ENCODE data around the gene SPATS2L.

Gene SPATS2L

DNA sequence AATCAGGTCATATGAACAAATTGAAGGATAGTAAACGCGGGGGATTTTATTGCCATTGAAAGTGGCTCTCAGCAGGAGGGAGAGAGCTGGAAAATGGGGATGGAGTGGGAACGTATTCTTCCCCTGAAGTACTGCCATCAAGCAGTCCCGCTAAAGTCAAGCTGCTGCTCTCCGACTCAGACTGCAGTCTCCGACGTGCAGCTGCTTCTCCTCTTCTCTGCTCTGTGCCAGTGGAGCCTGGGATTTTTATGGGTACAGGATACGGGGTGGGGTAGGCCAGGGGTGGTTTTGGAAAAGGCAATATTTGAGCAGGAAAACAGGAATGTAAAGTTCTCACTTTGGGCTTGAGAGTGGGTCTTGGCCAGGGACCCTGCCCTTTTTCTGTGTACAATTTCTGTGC lies 170.3 kb downstream of the SPATS2L start:
- DNase-seq, result no peak

DNA sequence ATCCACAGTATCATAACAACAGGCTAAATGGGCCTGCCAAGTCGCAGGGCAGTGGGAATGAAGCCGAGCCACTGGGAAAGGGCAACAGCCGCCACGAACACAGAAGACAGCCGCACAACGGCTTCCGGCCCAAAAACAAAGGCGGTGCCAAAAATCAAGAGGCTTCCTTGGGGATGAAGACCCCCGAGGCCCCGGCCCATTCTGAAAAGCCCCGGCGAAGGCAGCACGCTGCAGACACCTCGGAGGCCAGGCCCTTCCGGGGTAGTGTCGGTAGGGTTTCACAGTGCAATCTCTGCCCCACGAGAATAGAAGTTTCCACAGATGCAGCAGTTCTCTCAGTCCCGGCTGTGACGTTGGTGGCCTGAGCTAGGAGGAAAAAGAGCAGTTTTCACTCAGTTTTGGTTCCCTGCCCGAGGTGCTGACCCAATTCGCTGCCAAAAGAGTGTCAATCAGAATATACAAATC lies 171.2 kb downstream of the SPATS2L start:
- DNase-seq, result no peak

DNA sequence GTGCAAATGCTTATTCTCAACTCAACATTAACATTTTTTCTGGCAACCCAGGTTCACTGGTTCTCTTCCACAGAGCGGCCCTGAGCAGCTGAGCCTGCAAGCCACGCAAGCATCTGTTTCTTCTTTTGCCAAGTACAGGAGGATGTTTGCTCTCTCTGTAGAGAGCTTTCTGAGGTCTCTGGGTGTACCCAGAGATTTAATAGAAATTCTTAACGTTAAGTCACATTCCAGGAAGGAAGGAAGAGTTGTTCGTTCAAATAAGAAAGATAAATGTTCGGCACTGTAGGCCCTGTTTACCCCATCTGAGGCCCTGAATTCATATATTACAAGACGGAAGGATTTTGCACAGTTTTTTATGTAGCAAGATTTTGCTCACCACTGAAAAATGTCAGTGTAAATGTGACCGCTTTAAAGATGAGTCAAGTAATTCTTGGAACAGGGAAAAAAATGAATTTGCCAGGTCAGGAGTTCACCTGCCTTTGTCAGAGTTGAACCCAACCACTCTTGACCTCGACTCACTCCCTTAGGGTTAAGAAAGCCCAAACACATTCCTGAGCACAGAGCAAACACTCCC lies 173.3 kb downstream of the SPATS2L start:
- peak; percentile 59 for DNase-seq

DNA sequence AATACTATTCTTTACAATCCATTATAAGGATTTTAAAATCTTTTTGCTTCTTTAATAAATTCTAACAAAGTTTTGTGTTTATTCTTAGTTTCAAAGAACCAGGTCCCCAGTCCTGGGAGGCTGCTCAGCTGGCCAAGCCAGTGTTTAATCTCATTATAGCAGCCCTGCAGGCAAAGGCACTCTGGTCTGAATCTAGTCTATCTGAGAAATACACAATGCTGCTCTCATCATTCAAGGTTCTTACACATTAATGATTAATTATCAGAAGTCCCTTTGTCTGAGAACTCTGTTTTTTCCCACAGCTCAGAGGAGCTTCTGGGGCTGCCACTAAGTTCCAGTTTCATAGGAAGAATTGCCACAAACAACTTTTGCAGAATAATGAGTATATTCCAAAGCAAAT lies 175.7 kb downstream of the SPATS2L start:
- DNase-seq, result no peak

DNA sequence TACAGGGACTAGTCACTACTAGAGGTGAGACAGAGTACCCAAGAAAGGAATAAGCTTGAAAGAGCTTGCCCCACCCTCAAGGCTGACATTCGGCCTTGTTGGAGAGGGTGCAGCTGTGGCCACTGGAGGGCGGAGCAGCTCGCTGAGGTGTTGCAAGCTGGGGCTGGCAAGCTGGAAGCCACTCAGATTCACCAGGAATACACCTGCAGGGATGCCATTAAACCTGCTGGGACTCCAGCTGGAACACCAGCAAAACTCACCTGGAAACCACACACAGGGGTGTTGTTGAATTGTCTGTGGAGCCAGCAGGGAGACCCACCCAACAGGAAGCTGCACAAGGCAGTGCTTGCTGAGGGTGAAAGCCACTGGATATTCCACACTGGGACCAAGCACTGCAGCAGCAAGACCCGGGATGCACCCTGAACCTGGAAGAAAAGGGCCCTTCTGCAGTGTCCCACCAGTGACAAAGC lies 177.3 kb downstream of the SPATS2L start:
- no peak for DNase-seq

DNA sequence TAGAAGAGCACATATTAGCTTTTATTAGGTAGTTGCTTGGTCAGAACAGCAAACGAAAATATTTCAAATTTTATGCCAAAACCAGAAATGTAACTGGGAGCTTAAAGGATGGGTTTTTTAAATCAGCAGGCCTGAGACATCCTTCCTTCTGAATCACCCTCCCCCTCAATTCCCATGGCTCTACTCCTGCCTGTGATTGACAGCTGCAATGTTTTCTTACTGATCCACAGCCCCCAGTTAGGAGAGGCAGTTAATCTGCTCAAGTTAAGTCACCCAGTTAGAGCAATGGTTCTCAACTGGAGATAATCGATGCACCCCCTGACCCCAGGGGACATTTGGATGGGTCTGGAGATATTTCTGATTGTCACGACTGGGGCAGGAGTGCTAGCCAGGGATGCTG lies 178.4 kb downstream of the SPATS2L start:
- DNase-seq, result no peak

DNA sequence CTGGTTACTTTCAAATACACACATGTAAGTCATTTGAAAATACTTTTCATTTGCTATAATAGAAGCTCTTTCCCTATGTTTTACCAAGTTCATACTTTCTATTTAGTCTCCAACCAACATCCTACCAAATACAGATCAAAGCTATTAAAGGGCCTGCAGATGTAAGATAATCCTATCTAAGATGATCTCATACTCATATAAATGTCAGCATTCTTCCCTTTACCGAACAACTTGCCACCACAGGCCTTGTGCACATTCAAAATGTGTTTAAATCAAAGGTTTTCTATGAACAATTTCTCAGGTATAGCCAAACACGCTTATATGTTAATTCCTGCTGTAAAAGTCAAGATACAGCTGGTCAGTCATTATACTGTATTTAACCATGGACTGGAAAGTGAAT lies 180.0 kb downstream of the SPATS2L start:
- no peak for DNase-seq

DNA sequence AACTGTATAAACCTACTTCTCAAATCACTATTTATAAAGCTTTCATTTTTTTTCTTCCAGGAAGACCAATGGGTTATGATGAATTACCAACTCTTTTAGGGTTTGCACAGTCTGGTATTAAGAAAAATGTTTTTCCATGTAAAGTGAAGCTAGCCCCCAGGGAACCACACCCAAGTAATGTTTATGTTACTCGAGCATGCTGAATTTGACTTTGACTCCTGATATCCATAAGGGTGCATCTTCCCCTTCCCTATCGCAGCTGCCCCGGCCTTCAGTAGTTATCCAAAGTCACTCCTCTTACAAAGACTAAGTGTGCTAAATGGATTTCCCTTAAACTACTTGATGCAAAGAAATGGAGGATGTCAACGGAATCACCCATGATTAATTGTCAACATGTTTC lies 181.7 kb downstream of the SPATS2L start:
- DNase-seq, result no peak

DNA sequence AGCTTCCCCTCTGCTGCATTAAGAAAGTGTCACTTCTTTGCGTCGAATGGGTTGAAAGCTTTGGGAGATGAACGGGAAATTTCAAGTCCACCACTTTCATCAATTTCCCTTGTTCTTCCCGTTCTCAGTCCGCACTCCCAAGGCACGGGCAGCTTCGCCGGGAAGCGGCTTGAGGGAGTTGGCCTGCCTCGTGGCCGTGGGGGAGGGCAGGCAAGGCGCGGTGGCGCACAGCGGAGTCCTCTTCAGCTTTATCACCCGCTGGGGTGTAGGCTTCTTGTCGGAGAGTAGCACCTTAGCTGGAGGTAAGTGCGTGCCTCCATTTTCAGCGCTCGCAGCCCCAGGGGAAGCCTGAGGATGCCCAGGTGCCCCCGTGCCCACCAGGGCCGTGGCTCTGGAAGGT lies 183.5 kb downstream of the SPATS2L start:
- DNase-seq, result no peak

DNA sequence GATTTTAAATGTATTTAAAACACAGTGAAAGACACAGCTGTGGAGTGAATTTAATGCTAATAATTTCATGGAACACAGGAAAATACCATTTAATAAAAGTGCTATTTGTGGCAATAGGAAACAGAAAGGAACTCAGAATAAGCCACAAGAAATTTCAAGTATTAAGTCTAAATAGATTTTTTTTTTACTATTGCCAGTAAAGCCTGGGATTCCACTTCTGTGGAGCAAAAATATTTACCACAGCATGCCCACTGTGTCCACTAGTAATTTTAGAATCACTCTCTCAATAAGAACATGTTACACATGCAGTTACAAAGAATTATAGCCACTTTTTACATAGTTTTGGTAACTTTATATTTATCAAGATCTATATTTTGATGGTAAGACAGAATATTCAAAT lies 186.2 kb downstream of the SPATS2L start:
- DNase-seq, result no peak

DNA sequence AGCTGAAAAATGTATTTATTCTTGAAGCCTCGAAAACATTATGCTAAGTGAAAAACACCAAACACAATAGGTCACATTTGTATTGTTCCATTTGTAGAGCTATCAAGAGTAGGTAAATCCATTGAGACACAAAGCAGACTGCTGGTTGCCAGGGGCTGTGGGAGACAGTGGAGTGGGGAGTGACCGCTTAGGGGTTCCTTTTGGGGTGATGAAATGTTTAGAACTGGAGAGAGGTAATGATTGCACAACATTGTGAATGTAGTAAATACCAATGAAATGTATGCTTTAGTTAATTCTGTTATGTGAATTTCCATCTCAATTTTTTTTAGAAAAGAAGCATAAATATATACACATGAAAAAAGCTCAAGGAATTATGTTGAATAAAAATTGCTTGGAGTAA lies 187.6 kb downstream of the SPATS2L start:
- no peak for DNase-seq

DNA sequence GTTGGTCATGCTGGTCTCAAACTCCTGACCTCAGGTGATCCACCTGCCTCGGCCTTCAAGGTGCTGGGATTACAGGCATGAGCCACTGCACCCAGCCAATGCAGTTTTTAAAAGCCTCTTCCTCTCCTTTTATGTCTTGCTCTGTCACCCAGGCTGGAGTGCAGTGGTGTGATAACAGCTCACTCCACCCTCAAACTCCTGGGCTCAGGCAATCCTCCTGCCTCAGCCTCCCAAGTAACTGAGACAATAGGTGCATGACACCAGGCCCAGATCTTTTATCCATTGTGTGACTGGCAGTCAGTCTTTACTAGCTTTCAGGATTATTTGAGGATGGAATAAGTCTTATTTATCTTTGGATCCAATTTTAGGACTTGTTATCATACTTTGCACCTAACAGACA lies 190.2 kb downstream of the SPATS2L start:
- no peak for DNase-seq

DNA sequence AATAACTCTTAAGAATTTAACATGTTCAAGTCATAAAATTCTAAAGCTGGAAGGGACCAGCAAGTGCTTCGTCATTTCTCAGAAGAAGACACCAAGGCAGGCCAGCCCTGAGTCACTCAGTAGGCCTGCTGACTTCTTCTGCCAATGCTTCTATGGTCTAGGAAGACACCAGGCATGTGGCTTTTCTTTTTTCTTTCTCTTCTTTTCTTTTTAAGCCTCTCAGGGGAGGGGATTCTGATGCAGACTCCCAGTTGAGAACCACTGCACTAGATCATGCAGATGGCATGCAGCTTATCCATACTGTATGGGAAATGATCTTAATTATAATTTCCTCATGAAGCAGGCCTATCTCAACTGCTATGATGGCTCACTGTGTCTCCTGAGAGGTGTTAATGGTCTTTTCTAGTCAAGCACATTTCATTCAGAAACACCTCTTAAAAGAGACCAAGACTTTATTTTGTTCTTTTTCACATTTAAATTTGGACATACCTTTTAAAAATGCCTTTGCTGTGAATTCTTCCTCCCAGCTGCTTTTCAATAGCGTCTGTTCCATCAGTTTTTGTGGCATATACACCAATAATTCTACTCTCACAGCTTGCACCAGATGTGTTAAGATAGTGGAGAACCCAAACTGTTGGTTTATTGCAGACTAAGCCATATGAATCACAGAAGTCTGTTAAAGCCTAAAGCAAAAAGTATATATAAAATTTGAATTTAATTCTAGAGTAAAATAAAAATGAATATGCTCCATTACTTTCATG lies 192.1 kb downstream of the SPATS2L start:
- DNase-seq, result no peak

DNA sequence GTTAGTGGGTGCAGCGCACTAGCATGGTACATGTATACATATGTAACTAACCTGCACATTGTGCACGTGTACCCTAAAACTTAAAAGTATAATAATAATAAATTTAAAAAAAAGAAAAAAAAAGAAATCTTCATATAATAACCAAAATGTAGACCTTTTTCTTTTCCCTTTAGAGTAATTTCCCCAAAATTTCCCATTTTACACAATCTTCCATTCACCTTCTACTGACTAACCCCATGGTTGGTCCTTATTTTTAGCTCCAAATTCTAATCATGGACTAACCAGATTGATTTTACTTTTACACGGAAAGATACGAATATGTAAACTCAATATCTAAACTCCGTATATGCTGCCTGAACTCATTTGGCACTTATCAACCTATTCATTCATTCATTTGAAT lies 195.7 kb downstream of the SPATS2L start:
- DNase-seq, result no peak

DNA sequence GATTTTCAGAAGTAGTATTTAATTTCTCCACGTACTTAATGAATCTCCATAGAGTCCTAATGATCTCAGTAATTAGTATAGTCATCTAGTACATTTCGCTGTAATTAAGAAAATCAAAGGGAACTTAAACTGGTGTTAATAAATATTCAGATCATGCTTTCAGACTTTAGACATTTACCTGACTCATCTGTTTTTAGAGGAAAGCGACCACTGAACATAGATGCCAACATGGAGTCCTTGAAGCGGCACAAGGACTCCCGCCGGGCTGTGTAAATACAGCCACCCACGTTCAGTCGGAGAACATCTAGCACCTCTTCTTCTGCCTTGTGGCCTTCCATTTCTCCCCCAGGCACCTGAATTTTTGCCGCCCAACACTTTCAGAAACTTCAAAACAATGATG lies 200.2 kb downstream of the SPATS2L start:
- no peak for DNase-seq

DNA sequence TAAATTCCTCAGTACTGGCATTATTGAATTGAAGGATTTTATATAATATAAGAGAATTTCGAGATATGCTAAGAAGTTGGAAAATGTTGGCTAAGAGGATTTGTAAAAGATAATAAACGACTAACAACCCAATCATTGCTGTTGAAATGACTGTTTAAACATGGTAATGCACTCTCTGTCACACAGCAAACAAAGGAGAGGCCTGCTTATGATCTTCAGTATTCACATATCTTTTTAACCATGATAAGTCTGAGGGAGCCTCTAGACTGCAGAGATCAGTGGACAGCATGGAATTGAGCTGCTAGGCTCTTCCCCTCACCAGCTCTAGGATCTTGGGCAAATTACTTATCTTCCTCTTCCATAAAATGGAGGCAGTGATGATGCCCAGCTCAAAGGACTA lies 200.7 kb downstream of the SPATS2L start:
- DNase-seq, result no peak

DNA sequence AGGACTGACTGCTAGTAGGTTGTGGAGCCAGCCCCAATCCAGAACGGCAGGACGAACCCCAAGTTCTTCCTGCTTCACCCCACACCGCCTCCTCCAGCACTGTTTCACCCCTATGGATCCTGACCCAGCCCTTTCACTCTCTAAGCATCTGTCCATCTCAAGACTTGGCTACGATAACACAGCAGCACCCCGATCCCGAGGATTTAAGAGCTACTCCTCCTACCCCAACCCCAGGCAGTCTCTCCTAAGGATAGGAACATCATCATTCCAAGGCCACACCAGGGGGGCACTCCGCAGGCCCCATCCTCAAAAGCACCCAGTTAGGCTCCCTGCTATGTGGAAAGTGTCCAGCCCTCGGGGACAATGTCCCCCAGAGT lies 202.7 kb downstream of the SPATS2L start:
- no peak for DNase-seq

DNA sequence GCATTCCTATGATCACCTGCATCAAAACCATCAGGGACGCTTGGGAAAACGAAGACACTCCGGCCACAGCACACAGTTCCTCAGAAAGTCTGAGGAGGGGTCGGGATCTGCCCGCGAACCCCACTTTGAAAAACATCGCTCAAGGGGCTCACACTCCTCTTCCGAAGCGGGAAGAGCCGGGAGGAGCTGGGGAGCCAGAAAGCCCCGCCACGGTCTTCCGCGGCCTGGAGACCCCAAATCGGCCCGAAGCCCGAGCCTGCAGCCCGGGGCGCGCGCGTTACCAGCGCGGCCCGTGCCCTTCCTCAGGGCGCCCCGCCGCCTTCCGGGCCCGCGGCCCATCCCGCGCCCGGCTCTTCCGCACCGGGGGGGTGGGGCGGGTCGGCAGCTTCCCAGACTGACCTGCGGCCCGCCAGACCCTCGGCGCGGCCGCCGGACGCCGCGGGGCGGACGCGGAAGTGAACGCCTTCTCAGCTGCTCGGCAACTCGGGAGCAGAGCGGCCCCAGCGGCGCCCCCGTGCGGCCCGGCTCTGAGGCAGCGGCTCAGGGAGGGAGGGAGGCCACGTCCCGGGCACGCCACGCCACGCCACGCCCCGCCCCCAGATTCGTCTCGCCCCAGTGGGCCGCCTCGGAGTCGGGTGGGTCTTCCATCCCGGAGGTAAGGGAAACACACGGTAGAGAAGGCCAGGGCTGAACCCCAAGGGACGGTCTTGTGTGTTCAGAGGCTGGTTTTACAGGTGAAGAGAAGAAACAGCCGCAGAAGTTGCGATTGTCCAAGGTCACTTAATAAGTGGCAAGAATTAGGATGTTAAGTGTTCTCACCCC lies 203.3 kb downstream of the SPATS2L start, which contains the start of gene KCTD18:
KCTD18 (minus strand) TSS at position 457 of the 822 bp plus-strand sequence. CDS start 3,052 bp downstream, outside the sequence.
- peak; percentile 64 for DNase-seq

DNA sequence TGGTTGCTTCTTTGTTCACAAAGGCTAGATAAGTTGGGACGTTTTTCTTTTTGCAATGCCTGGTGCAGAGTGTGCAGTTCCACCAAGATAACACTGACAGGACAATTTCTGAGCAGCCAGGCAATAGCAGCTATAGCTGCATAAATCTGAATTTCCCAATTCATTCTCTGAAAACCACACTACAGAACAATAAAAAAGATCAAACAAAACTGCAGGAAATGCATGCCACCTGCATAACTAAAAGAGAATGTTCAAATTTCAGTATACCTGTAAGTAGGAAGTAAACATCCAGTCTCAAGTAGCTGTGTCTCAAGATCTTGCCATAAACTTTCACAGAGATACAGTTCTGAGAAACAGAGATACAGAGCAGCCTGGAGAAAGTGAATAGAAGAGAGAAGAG lies 208.7 kb downstream of the SPATS2L start:
- no peak for DNase-seq

DNA sequence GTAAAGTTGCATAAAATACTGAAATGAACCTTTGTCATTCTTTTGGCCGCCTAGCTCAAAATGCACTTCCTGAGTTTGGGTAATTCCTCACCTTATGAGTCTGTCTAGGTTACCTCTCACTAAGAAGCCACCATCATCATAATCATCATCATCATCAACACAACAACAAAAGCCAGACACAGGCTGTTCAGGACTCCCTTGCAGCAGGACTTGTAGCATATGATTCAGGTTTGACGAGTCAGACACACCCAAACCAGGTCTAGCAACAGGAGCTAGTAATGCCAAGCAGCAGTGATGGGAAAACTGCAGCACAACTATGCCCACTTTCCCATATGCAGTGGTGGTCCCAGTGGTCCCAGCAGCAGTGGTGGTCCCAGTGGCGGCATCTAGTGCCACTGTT lies 216.7 kb downstream of the SPATS2L start:
- no peak for DNase-seq

DNA sequence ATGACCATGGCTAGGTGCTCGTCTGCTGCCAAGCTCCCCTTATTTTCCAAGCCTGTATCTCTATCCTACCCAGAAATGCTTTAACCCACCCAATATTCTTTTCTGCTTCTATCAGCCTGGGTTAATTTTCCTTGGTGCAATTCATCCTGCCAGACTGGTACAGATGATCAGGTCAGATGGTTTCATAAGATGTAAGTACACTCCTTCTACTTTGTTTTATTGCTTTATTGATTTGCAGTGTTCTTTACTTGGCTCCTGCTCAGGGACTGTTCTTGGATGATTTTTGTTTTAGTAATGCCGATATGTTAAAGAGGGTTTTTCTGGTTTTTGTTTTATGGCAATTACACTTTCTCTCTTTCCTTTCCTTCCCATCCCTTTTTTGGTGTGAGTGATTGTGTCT lies 217.1 kb downstream of the SPATS2L start:
- no peak for DNase-seq

DNA sequence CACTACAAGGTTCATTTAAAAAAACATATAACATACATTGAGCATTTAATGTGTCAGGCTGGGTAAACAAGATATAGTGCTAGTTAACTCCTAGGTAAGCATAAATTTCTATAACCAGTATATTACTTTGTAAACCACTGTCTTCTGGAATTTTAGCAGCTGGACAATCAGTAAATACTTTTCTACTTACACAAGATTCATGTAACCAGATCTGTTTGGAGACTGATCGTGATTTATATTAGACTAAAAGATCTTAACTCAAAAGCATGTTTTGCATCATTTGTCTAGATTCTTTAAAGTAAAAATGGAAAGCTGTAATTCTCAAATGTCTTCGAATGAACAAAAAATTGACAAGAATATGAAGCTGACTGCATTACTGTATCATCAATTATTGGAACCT lies 218.6 kb downstream of the SPATS2L start:
- DNase-seq, result no peak

DNA sequence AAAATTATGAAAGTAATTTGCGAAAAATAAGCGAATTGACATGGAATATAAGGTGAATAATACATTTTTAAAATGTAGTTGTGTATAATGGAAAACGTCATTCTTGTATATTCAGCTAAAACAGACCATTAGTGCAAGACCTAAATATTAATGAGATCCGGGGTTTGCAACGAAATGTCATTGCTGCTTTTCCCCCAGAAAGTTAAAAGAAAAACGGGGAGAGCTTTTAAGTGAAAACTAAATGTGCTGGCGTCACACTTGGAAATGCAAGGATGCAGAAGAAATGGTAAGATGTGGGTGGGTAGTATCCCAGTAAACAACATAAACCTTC lies 219.0 kb downstream of the SPATS2L start:
- no peak for DNase-seq

Data from KG1 (cell line).